Stimulated activated naive B cell treated with anti-CD40 and anti-IgM and Interleukin-4, amounts not matched to agents 10 μg/mL and 1 μg/mL and 100 μg/mL, for 72 hours (primary cell): ENCODE measurements around the gene TRPV5.

Experiments
- ATAC-seq, 2 donors: fragments of 150-1000 bp; cut with Tn5 transposase; replicated peaks; 2 replicates each; pipeline ENCODE4 v1.10.0; 2021; ENCODE audit warnings: moderate library complexity in 1 of 2
- DNase-seq: peaks from one replicate; pipeline ENCODE4 v3.0.0; 2021
- H3K27ac Mint-ChIP-seq: one replicate; pipeline ENCODE4 v1.8.0; 2022; ENCODE audit warnings: mild to moderate bottlenecking, mixed read lengths
- H3K27me3 Mint-ChIP-seq, 2 donors: one replicate each; pipeline ENCODE4 v1.8.0; 2022; ENCODE audit warnings: mixed read lengths in 2 of 2
- H3K36me3 Mint-ChIP-seq, 2 donors: one replicate each; pipeline ENCODE4 v1.8.0; 2022; ENCODE audit warnings: mixed read lengths in 2 of 2, mild to moderate bottlenecking in 1 of 2
- H3K4me1 Mint-ChIP-seq, 2 donors: one replicate each; pipeline ENCODE4 v1.8.0; 2022; ENCODE audit warnings: mixed read lengths in 2 of 2, mild to moderate bottlenecking in 1 of 2
- H3K4me3 Mint-ChIP-seq, 2 donors: one replicate each; pipeline ENCODE4 v1.8.0; 2022; ENCODE audit warnings: mild to moderate bottlenecking in 2 of 2, mixed read lengths in 2 of 2, moderate library complexity in 1 of 2
- H3K9me3 Mint-ChIP-seq, 2 donors: one replicate each; pipeline ENCODE4 v1.8.0; 2022; ENCODE audit warnings: mixed read lengths in 2 of 2, mild to moderate bottlenecking in 1 of 2

Gene TRPV5

DNA sequence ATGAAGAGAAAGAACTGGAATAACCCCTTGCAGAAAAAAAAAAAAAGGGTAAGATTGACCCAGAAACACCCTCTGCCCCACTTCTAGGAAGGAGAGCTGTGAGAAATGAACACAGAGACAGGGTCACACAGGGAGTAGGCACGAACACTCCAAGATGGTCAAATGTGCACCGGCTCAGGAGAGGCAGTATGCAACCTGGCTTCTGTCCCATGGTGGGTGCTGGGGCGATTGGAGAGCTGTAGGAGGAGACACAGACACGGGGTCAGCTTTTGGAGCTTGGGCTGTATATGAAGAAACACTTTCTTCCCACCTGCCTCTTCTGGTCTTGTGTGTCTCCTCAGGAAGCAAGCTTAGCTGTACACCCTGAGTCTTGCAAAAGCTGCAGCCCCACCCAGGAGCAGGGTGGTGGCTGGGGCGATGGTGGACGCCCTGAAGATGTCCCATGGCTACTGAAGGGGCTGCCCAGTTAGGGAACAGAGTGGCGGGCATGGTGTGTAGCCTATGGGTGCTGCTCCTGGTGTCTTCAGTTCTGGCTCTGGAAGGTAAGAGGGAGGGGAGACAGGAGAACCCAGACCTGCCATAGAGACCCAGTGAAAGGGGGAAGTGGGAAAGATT, 70.7 kb downstream of the TRPV5 start:
- Mint-ChIP-seq H3K27ac (no peak overlapping the region), H3K4me1 (peaks cover 0 to 8% of the 10 kb centered on the region in 2 donors), H3K9me3 (no peaks in the 10 kb centered on the region), H3K27me3 (no peaks in the 10 kb centered on the region), H3K4me3 (no peak overlapping the region), H3K36me3 (peaks cover 5 to 20% of the 10 kb centered on the region in 2 donors)
- no peak for DNase-seq
- ATAC-seq, result no peak

DNA sequence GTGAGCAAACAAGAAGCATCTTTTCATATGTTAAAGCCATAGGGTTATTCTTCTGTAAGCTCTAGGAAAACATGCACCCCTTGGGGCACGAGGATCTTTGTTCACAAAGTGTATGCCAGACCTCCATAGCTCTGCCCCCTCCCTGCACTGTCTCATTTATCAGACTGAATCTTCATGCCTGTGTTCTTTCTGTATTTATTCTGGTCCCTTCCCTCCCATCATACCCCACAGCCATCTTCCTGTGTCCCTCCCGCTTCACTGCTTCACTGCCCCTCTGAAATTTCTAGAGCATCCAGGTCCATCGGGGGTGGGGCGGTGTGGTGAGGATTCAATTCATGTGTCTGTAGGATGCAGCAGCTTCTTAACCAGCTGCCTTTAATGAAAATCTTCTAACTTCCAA, 71.2 kb downstream of the TRPV5 start:
- ATAC-seq, result no peak
- no peak overlapping the region for H3K4me3 Mint-ChIP-seq
- peaks cover 5 to 20% of the 10 kb centered on the region in 2 donors for H3K36me3 Mint-ChIP-seq
- peaks cover 0 to 7% of the 10 kb centered on the region in 2 donors for H3K4me1 Mint-ChIP-seq
- H3K27me3 Mint-ChIP-seq, result no peaks in the 10 kb centered on the region
- H3K27ac Mint-ChIP-seq, result no peak overlapping the region
- DNase-seq, result no peak
- H3K9me3 Mint-ChIP-seq, result no peaks in the 10 kb centered on the region

GRCh38 chr7:142860968-142861367, 72.6 kb downstream of the TRPV5 start:
- no peaks in the 10 kb centered on the region for H3K27me3 Mint-ChIP-seq
- no peak for ATAC-seq
- H3K36me3 Mint-ChIP-seq, result peaks cover 5 to 20% of the 10 kb centered on the region in 2 donors
- peaks cover 9 to 10% of the 10 kb centered on the region in 2 donors for H3K4me1 Mint-ChIP-seq
- no peak overlapping the region for H3K4me3 Mint-ChIP-seq
- no peaks in the 10 kb centered on the region for H3K9me3 Mint-ChIP-seq
- H3K27ac Mint-ChIP-seq, result no peak overlapping the region
- DNase-seq, result no peak

- Mint-ChIP-seq H3K9me3 (no peaks in the 10 kb centered on the region), H3K4me3 (no peak overlapping the region), H3K4me1 (peaks cover 13 to 19% of the 10 kb centered on the region in 2 donors), H3K36me3 (peaks cover 5 to 20% of the 10 kb centered on the region in 2 donors), H3K27me3 (no peaks in the 10 kb centered on the region), H3K27ac (no peak overlapping the region)
- no peak for ATAC-seq
- no peak for DNase-seq
Measured at GRCh38 chr7:142859829-142860228, 73.7 kb downstream of the TRPV5 start.

GRCh38 chr7:142859411-142859810, 74.1 kb downstream of the TRPV5 start:
- DNase-seq (no peak), ATAC-seq (no peak)
- Mint-ChIP-seq H3K27me3 (no peaks in the 10 kb centered on the region), H3K9me3 (no peaks in the 10 kb centered on the region), H3K36me3 (peaks cover 4 to 16% of the 10 kb centered on the region in 2 donors), H3K27ac (no peak overlapping the region), H3K4me3 (no peak overlapping the region), H3K4me1 (peaks cover 14 to 21% of the 10 kb centered on the region in 2 donors)
